Body of pancreas (tissue), 4 donors: Measurements from ENCODE around the gene NOXA1.

Experiments used
- POLR2A ChIP-seq, 3 donors: fragments of 450-650 bp; IDR thresholded peaks; one replicate each; pipeline ENCODE4 v1.6.1; 2016; ENCODE audit warnings: antibody characterized with exemption in 3 of 3, mild to moderate bottlenecking in 2 of 3
- TF ChIP-seq, protein P1 (sequence below), 7 experiments: fragments of 450-650 bp in 4 of 7; fragments of 200-600 bp in 3 of 7; sonication (generic) in 3 of 7; IDR thresholded peaks; one replicate each; pipeline ENCODE4 v1.5.1; 2016 to 2019; ENCODE audit warnings: antibody characterized with exemption in 7 of 7

DNA sequence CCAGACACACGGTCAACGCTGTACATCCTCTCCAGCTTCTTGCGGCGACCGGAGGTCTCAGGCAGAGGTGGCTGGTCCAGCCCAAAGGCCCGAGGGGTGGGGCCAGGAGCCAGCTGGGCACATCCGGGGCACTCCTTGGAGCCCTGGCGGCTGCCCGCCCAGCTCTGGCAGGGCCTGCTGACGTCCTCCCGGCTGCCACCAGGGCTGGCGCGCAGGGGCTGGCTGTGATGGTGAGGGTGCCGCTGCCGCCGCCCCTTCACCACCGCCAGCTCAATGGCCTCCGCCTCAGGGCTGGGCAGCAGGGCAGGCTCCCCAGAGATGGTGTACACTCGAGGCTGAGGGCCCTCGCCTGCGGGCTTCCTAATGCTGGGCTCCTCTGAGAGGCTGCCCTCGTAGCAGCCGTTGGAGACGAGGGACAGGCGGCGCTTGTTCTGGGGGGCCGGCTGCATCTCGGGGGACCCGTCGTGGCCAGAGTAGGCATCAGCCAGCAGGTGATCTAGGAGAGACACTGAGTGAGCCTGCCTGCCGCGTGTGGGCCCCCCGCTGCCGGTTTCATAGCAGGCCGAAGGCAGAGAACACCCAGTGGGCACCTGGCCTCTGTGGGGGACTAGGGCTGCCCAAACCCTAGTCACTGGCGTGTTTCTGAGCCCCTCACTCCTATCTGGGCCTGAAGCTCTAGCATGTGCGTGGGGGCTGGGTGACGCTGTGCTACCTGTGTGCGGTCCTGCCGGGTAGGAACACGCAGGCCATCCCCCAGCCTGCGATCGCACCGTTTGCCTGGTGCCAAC, 34.4 kb downstream of the NOXA1 start:
- TF ChIP-seq, protein P1, sequence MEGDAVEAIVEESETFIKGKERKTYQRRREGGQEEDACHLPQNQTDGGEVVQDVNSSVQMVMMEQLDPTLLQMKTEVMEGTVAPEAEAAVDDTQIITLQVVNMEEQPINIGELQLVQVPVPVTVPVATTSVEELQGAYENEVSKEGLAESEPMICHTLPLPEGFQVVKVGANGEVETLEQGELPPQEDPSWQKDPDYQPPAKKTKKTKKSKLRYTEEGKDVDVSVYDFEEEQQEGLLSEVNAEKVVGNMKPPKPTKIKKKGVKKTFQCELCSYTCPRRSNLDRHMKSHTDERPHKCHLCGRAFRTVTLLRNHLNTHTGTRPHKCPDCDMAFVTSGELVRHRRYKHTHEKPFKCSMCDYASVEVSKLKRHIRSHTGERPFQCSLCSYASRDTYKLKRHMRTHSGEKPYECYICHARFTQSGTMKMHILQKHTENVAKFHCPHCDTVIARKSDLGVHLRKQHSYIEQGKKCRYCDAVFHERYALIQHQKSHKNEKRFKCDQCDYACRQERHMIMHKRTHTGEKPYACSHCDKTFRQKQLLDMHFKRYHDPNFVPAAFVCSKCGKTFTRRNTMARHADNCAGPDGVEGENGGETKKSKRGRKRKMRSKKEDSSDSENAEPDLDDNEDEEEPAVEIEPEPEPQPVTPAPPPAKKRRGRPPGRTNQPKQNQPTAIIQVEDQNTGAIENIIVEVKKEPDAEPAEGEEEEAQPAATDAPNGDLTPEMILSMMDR (IDR thresholded peaks at IDR 0.05): peak in 4 of 7 experiments; percentile 33 to 49 (median 41)
- peak in 2 of 3 donors; percentile 44 to 51 for TF ChIP-seq POLR2A (IDR thresholded peaks at IDR 0.05)
